ENCODE results near the gene ICE1.
"Not testable (repeated sequence)": the region's sequence is repeated elsewhere in the genome, so short reads cannot be mapped to it uniquely, and the experiment has no call there.

The ICE1 gene

DNA sequence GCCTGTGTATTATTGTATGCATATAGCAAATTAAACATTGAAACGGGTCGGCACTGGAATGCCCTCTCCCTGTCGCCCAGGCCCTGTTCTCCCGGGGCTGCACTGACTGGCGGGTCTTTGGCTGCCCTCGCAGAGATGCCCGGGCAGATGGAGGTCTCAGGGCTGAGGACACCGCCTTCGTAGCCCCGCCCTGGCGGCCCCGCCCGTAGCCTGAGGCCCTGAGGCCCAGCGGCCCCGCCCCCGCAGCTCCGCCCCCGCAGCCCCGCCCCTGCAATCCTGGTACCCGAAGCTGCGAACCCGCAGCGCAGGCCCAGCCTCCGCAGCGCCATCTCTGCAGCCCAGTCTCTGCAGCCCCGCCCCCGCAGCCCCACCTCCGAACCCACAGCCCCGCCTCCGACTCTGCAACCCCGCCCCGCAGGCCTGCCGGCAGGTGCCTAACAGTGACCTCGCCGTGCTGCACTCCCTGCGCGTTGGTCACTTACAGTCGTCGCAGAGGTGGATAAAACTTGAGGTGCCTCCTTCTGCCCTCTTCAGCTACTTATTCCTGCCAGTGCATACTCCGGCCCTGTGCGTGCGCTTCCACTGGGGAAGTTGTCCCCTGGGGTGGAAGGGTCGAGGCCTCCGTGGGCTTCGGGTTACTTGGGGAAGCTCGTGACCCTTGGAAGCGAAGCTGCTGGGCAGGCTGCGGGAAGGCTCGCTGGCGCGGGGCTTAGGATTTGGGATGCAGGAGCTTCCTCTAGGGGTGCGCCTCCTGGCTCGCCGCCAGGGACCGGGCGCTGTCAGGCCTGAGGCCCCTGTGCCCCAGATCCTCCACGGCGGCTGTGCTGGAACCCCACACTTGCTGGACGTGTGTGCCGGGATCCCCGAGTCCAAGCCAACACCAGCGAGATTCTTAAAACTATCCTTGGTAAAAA lies 72.3 kb downstream of the ICE1 start:
- DNase-seq = peak; percentile 81 to 82

DNA sequence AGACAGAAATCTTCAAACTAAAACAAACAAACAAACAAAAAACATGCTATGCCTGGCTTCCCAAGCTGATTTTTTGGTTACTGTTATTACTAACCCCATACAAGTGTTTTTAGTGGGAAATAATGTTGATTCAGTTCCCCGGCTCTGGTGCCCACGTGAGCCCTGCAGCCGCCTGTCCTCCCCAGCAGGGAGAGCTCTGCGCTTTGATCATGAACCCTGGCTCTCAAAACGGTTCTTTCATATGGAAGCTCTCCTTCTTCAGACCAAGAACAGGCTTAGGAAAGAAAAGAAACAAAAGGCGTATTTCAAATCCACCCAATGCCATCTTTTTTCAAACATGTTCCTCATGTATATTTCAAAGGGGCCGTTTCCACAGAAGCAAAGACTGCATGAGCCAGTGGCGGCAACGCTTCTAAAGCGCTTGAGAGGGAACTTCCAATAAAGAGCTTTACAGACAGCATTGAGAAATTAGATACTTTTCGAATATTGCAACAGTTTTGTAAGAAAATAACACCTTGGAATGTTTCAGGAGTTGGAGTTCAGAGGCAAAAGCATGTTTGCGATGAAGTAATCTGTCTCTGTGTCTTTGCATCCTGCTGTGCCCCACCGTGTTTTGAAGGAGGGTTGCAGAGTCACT lies 74.8 kb downstream of the ICE1 start:
- peak; percentile 2 to 6 for DNase-seq

DNA sequence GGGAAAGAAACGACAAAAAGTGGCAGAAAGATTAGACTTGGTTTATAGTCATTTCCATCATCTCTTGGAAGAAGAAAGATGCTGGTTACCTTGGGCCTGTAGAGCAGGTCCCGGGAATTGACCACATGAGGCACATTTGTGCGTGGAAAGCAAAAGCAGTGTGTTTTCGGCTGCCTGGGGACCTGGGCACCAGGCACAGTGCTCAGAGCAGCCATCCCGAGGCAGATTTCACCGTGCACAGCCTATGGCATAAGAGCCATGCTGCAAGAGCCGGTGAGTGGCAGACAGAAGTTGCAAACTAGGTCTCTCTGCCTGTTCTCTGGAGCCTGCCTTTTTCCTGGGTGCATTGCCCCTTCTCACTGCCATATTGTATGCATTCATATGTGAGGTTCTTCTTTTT lies 77.0 kb downstream of the ICE1 start:
- DNase-seq = no peak

DNA sequence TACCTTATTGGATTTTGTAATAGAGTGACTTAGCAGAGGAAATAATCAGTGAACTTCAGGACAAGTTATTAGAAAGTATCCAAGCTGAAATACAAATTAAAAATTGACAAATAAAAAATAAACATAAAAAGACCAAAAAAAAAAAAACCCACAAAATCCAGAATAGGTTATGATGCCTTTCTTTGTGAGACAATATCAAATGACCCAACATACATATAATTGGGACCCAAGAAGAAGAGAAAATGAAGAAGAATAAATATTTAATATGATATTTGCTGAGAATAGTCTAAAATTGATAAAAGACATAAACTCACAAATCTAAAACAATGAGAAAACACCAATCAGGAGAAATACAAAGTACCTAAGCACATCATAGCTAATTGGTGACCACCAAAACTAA lies 81.8 kb downstream of the ICE1 start:
- no peak for DNase-seq

DNA sequence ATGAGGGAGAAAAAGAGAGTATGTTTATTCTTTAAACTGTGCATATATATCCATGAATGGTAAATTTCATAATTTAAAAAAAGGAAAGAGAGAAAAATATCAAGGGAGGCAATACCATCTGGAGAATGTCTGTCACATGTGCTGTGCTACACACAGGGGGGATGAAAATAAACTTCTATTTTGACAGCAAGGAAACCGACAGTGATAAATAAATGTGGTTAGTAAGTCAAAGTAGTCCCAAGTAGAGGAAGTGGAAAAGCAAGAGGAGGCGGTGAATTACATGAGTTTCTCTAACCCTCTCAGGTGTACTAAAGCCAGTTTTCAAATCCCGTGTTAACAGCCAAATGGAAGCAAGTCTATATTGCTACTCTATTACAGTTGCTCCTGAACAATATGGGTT lies 83.3 kb downstream of the ICE1 start:
- no peak for DNase-seq

DNA sequence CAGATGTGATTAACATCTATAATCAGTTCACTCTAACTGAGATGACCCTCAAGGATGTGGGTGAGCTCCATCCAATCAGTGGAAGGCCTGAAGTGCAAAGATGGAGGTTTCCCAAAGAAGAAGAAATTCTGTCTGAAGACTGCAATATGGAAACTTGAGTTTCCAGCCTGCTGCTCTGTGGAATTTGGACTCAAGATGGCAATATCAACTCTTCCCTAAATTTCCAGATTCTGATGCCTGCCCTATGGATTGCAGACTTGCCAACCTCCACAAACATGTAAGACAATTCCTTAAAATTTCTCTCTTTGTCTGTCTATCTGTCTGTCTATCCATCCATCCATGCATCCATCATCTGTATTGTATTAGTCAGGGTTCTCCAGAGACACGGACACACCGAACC lies 85.9 kb downstream of the ICE1 start:
- DNase-seq = no peak

DNA sequence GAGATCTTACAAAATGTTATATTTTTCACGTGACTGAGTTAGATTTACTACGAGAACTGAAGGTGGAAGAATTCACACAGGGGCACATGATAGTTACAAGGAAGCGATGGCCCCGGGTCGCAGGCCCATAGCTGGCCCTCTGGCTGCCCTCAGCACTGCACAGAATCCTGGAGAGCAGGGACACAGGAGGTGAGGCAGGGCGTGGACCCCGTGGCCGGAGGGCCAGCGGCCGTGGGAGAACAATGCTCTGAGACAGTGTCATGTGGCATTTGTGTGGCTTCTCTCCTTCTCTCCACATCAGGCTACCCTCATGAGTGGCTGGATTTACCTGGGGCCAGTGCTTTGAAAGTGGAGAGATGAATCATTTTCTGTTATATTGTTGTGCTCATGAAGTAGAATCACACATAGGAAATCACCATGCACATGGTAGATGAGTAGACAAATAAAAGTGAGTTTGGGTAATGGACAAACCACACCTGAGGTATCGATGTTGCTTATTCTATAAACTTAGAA lies 89.5 kb downstream of the ICE1 start:
- DNase-seq = no peak

DNA sequence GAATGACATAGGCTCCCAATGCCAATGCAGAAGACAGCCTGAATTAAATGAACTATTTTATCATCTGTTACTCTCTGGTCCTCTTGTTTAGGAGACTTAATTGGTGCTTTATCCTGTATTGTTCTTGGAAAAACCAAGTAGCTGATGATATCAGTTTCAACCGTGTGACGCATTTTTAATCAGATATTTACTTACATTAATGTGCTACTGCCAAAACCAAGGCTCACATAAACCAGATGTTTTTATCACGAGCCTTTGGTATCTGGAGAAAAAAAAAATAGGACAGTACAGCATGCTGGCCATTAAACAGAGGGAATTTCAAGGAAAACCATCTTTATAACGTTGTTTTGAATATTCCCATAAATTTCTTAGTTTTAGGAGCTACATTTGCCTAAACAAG lies 90.1 kb downstream of the ICE1 start:
- DNase-seq = no peak

DNA sequence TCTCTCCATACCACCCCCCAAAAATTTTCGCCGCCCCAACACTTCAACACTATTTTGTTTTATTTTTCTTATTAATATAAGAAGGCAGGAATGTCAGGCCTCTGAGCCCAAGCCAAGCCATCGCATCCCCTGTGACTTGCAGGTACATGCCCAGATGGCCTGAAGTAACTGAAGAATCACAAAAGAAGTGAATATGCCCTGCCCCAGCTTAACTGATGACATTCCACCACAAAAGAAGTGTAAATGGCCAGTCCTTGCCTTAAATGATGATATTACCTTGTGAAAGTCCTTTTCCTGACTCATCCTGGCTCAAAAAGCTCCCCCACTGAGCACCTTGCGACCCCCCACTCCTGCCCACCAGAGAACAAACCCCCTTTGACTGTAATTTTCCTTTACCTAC lies 98.1 kb downstream of the ICE1 start:
- not testable (repeated sequence) for DNase-seq

DNA sequence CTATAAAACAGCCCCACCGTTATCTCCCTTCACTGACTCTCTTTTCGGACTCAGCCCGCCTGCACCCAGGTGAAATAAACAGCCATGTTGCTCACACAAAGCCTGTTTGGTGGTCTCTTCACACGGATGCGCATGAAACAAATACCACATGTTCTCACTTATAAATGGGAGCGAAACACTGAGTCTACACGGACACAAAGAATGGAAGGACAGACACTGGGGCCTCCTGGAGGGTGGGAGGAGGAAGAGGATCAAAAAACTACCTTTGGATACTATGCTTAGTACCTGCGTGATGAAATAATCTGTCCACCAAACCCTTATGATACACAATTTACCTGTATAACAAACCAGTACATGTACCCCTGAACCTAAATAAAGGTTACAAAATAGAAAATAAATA lies 98.6 kb downstream of the ICE1 start:
- no peak for DNase-seq

DNA sequence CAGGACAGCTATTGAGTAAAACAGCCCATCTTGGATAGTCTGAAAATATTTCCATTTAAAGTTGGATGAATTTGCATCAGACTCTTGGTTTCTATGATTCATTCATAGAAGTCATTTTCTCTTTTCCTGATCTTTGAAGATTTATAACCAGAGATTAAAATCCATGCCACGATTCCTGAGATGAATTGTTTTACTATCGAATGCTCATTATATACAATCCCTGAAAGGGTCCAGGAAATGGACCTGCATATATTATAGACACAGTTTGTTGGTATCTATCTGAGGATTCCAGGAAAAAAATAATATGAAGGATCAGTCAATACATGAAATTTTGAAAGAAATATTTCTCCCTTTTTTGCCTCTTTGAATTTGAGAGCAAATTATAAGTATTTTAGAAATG lies 99.0 kb downstream of the ICE1 start:
- no peak for DNase-seq

DNA sequence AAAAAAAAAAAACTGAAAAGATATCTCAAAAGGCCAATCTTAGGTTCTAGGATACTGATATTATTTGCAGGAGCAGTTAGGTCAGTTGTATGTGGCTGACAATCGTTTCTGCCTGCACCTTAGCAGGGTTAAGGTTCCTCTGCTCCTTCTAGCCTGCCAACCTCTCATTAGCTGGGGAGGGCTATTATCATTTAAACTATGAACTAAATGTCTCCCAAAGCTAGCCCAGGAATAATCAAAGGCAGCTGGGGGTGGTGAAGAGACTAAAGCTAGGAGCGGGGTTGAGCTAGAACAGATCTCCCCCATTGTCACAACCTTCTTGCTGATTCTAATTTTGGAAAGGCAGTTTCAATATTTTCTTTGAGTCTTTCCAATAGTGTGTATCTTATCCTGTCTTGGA lies 99.9 kb downstream of the ICE1 start:
- DNase-seq = no peak

DNA sequence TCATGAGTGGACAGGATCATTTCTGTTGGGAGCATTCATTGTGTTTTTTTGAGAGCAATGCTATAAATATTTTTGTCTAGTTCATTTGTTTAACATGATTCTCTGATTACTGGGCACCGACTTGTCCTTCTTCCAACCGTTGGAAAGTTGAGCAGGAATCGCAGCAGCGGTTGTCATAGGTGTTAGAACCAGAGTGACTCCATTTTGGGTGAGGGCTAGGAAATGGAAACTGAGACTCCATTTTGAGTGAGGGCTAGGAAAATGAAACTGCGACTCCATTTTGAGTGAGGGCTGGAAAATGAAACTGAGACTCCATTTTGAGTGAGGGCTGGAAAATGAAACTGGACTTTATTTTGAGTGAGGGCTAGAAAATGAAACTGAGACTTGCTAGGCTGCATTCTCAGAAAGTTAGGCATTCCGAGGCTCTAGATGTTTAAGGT lies 100.6 kb downstream of the ICE1 start:
- DNase-seq = peak; percentile 1 to 3

DNA sequence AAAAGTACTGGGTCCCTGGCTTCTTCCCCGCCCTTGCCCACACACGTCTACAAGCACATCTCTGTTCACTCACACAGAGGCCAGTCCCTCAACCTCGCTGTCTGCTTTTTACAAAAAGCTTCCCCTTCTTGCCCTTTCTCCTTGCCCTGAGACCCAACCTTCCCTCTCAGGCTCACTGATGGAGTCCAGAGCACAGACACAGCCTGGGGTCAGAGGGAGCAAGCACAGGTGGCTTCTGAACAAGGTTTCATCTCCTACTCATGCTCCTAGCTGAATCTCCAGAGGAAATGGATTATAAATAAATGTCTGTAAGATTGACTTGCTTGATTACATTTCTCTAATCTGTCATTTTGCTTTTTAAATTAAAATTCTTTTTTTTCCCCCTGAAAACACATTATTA lies 101.8 kb downstream of the ICE1 start:
- DNase-seq = no peak

DNA sequence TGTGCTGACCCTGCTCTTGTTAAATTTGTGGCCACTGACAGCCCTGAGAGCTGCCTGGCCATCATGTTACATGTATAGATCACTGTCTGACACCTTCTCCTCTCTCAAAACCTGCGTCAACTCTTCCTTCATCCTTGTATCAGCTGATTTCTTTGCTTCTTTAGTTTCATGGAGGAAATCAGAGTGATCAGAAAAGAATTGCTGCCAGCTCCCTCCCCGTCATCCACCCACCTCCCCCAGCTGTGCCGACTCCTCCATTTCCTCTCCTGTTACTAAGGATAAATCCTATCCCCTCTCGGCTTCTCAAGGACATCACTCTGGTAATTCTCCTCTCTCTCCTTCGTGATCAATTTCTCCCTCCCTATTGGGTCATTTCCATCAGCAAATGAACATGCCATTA lies 108.9 kb downstream of the ICE1 start:
- DNase-seq = no peak

DNA sequence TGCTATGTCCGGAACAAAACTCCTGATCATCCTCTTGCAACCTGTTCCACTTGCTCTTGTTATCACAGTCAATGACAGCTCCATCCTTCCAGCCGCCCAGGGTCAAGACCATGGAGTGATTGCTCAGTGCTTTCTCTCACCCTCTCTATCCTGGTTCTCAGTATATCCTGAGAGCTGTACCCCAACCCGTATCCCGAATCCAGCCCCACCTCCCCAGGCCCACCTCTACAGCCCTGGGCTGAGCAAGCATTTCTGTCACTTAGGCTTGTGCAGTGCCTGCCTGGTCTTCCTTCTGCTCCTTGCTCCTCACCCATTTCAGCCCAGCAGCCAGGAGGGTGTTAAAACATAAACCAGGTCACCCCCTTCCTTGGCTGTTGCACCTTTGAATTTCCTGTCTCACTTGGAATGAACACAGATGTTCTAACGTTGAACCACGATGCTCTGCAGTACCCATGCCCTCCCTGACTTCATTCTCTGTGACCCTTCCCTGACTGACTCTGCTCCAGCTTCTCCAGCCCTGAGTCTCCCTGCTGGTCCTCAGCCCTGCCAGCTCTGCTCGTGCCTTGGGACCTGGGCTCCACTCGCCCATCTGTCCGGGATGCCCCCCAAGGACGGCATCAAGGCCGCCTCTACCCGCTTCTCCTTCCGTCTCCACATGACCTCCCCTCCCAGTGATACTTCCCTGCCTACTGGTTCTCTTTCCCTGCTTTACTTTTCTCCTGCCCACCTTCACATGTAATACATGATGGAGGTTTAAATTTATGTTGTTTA lies 110.0 kb downstream of the ICE1 start:
- DNase-seq = no peak

DNA sequence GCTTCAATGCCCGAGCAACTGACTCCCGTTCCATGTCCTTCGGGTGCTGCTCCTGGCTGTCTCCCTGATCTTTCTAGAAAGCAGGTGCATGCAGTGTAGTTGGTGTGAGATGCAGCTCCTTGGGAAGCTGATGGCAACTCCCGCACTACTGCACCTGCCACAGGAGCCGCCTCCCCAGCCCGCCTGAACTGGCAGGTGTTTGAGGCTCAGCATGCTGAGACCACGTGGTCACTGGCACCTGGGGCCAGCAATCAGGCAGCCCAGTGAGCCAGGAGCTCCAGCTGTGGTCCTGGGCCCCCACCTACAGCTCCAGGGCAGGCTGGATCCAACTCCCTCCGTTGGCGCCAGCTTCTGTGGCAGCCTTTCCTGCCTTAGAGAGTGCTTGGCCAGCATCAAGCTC lies 111.5 kb downstream of the ICE1 start:
- DNase-seq = no peak

DNA sequence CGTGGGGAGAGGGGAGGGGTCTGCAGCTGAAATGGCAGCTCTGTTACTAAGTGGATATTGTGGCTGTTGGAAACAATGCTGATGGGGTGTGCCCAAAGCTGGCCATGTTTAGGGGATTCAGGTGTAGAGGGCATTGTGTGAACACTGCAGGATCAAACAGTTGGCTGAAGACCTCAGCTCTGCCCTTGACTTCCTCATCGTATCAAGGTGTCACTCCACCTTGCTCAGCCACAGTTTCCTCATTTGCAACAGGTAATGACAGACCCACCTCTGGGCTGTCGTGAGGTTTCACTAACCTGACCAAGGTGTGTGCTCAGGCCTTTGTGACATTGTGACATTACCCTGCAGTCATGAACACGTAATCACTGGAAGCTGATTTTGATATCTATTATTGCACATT lies 111.9 kb downstream of the ICE1 start:
- DNase-seq = no peak

DNA sequence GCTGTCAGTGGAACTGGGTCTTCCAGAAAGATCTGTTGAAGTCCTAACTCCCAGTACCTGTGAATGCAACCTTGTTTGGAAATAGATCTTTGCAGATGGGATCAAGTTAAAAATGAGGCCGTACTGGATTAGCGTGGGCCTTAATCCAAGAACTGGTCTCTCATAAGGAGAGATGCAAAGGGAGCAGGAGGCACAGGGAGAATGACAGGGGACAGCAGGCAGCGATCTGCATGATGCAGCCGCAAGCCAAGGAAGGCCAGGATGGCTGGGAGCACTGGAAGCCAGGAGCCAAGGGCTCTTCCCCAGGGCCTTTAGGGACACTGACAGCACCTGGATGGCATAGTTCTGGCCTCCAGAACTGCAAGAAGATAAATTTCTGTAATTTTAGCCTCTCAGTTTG lies 114.4 kb downstream of the ICE1 start:
- no peak for DNase-seq

DNA sequence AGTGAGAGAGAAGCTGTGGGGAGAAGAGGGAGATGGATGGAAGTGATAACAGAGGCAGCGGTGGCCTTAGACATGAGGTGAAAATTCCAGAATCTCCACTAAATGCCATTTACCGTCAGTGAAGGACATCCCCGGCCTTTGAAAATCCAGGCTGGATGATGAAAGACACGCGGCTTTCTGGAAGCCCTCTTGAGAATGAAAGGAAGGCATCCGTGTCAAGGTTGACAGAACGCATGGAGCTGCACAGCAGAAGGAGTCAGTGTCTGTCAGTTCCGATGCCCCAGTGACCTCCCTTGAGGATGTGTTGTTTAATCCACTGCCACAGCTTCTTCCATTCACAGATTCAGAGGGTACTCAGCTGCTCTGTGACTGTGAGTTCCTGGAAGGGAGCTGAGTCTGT lies 114.9 kb downstream of the ICE1 start:
- no peak for DNase-seq

DNA sequence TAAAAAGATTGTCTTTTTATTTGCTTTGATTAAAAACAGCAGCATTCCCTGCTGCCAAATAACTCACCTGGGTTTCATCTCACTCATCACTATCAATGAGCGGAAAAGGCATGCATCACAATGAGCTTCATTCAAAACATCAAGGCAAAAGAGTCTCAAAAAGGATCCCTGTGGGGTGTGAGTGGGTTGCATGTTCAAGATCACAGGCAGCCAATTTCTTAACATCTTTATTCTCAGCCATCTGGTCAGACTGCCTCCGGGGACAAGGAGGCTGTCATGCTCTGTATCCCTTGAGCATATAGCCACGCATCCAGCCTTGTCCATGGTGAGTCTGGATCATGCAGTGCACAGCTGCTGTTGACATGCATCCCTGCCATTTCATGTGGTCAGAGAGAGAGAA lies 117.1 kb downstream of the ICE1 start:
- DNase-seq = no peak
